Esophagus squamous epithelium (tissue), 5 donors: Measurements from ENCODE around the gene MSX1. TPM values are rescaled to one million over a fixed set of nuclear protein-coding genes. Genes with fewer than 3 reads are reported as not detected.

Experiments used
- DNase-seq: peaks from one replicate; lab custom pipeline; 2025; lab: John Stamatoyannopoulos, UW
- H3K27ac ChIP-seq, 4 donors: fragments of 200-600 bp; sonication (generic); one replicate each; pipeline ENCODE4 v1.5.1; 2016 to 2019; ENCODE audit warnings: mild to moderate bottlenecking in 1 of 4
- H3K27me3 ChIP-seq, 4 donors: fragments of 200-600 bp; sonication (generic); 1 replicate in 3 of 4; 2 replicates in 1 of 4; pipeline versions ENCODE4 v1.5.1 to v1.6.0; 2017 to 2021; ENCODE audit warnings: antibody characterized with exemption in 1 of 4
- H3K36me3 ChIP-seq, 3 donors: fragments of 200-600 bp; sonication (generic); one replicate each; pipeline ENCODE4 v1.5.1; 2016 to 2019
- H3K4me1 ChIP-seq, 3 donors: fragments of 200-600 bp; sonication (generic); one replicate each; pipeline ENCODE4 v1.5.1; 2017 to 2019
- H3K4me3 ChIP-seq, 4 donors: fragments of 200-600 bp; sonication (generic); 1 replicate in 3 of 4; 2 replicates in 1 of 4; pipeline ENCODE4 v1.5.1; 2016 to 2019; ENCODE audit warnings: mild to moderate bottlenecking in 2 of 4, moderate library complexity in 1 of 4
- H3K9me3 ChIP-seq, 3 donors: fragments of 200-600 bp; sonication (generic); one replicate each; pipeline ENCODE4 v1.5.1; 2016 to 2019
- CTCF ChIP-seq, 6 experiments: fragments of 450-650 bp in 4 of 6; fragments of 200-600 bp in 2 of 6; sonication (generic) in 2 of 6; IDR thresholded peaks; one replicate each; pipeline ENCODE4 v1.5.1; 2016 to 2019; ENCODE audit warnings: antibody characterized with exemption in 6 of 6, mild to moderate bottlenecking in 4 of 6, moderate library complexity in 4 of 6
- POLR2A ChIP-seq, 4 donors: fragments of 450-650 bp; IDR thresholded peaks; one replicate each; pipeline ENCODE4 v1.6.1; 2017; ENCODE audit warnings: antibody characterized with exemption in 4 of 4, mild to moderate bottlenecking in 4 of 4, moderate library complexity in 3 of 4
- WGBS, 2 donors: methylation state at CpG; one replicate each; pipeline ENCODE4 v1.1.5; 2018; 5-methylcytosine and 5-hydroxymethylcytosine counted together
- intact Hi-C: fragments of 100-400 bp; cut with DNase I; formaldehyde crosslinking; loops from one replicate; pipeline ENCODE4 v1.15.0; 2022
- total RNA-seq, 4 donors: library from RNA; depleted of rRNA; stranded (reverse); fragments of >200 nt; gene quantifications; one replicate each; pipeline ENCODE4 v1.1.0, GENCODE V29; 2016
- donor health status: DM: yes; HTN: yes; CAD: no.

The MSX1 gene
- total RNA-seq, 4 donors from 2014 or later: 0.76 to 1.4 TPM; not detected in 2

GRCh38 chr4:4856071-4857000 is 3.1 kb upstream of the MSX1 start:
- no peak overlapping the region for H3K27ac ChIP-seq
- TF ChIP-seq CTCF (IDR thresholded peaks at IDR 0.05): no peak
- TF ChIP-seq POLR2A (IDR thresholded peaks at IDR 0.05): no peak
- H3K4me3 ChIP-seq: peak overlapping the region in 3 of 4 donors; percentile 19 to 57 (median 28)
- DNase-seq: no peak
- peaks cover 56 to 100% (median 71%) of the 10 kb centered on the region in 4 donors for H3K27me3 ChIP-seq
- WGBS, 2 donors: 0 to 5% methylated on average over 17 to 19 of the region's 61 CpGs
- H3K4me1 ChIP-seq: peaks cover 20 to 84% (median 36%) of the 10 kb centered on the region in 3 donors
- peaks cover 0 to 10% (median 0%) of the 10 kb centered on the region in 3 donors for H3K9me3 ChIP-seq
- no peaks in the 10 kb centered on the region for H3K36me3 ChIP-seq
- intact Hi-C loops: no loop called here

- Histone ChIP-seq H3K27me3 (peaks cover 55 to 100% (median 71%) of the 10 kb centered on the region in 4 donors), H3K27ac (no peak overlapping the region), H3K4me1 (peaks cover 20 to 92% (median 36%) of the 10 kb centered on the region in 3 donors), H3K9me3 (peaks cover 0 to 10% (median 0%) of the 10 kb centered on the region in 3 donors), H3K4me3 (peak overlapping the region in 3 of 4 donors; percentile 19 to 57 (median 28)), H3K36me3 (no peaks in the 10 kb centered on the region)
- no peak for DNase-seq
- TF ChIP-seq POLR2A (IDR thresholded peaks at IDR 0.05) (no peak), CTCF (IDR thresholded peaks at IDR 0.05) (no peak)
- 13 to 25% methylated on average over 18 to 21 of the region's 36 CpGs for WGBS, 2 donors
- intact Hi-C loops: no loop called here
These were observed 2.3 kb upstream of the MSX1 start for GRCh38 chr4:4857001-4857808.

- peaks cover 20 to 91% (median 29%) of the 10 kb centered on the region in 3 donors for H3K4me1 ChIP-seq
- H3K27ac ChIP-seq: no peak overlapping the region
- 19 to 33% methylated on average over 15 to 34 of the region's 42 CpGs for WGBS, 2 donors
- H3K36me3 ChIP-seq: no peaks in the 10 kb centered on the region
- H3K9me3 ChIP-seq: peaks cover 0 to 10% (median 0%) of the 10 kb centered on the region in 3 donors
- intact Hi-C loops: no loop called here
- no peak for DNase-seq
- TF ChIP-seq CTCF (IDR thresholded peaks at IDR 0.05): no peak
- no peak for TF ChIP-seq POLR2A (IDR thresholded peaks at IDR 0.05)
- no peak overlapping the region for H3K4me3 ChIP-seq
- H3K27me3 ChIP-seq: peaks cover 54 to 100% (median 75%) of the 10 kb centered on the region in 4 donors
These were observed 1.5 kb upstream of the MSX1 start for GRCh38 chr4:4857809-4858508.

- TF ChIP-seq CTCF (IDR thresholded peaks at IDR 0.05) (no peak), POLR2A (IDR thresholded peaks at IDR 0.05) (no peak)
- H3K4me1 ChIP-seq: peaks cover 20 to 84% (median 22%) of the 10 kb centered on the region in 3 donors
- H3K27ac ChIP-seq: no peak overlapping the region
- 16 to 25% methylated on average over 20 to 21 of the region's 21 CpGs for WGBS, 2 donors
- peaks cover 51 to 100% (median 74%) of the 10 kb centered on the region in 4 donors for H3K27me3 ChIP-seq
- H3K36me3 ChIP-seq: no peaks in the 10 kb centered on the region
- DNase-seq: no peak
- peak overlapping the region in 3 of 4 donors; percentile 41 to 75 (median 61) for H3K4me3 ChIP-seq
- intact Hi-C loops: no loop called here
- peaks cover 0 to 10% (median 0%) of the 10 kb centered on the region in 3 donors for H3K9me3 ChIP-seq
These were observed 739 bp upstream of the MSX1 start for GRCh38 chr4:4858527-4859324.
